ENCODE results near the gene TGM3. TPM values are rescaled to one million over a fixed set of nuclear protein-coding genes. Genes with fewer than 3 reads are reported as not detected.

The TGM3 gene
- total RNA-seq, 1 experiment from 2014 or later = not detected

GRCh38 chr20:2379511-2380229, 83.9 kb downstream of the TGM3 start (continued):
- no peak for TF ChIP-seq EZH2 (IDR thresholded peaks at IDR 0.05)

- intact Hi-C loops (cut with micrococcal nuclease) = no loop called here
- Histone ChIP-seq H3K79me2 (ENCODE audit: insufficient read depth, low read length) (no peaks in the 10 kb centered on the region), H3K36me3 (ENCODE audit: control insufficient read depth in 1 of 2, insufficient read depth in 2 of 2, low read length in 2 of 2) (no peaks in the 10 kb centered on the region), H2AFZ (ENCODE audit: low read depth, low read length, poor library complexity, severe bottlenecking) (no peak within 1 kb of the TSS), H3K27me3 (ENCODE audit: insufficient read depth, low read length) (no peaks in the 10 kb centered on the region), H3K9ac (ENCODE audit: low read length) (no peak within 1 kb of the TSS), H3K4me1 (ENCODE audit: control insufficient read depth in 1 of 2, insufficient read depth in 2 of 2, low read length in 2 of 2) (no peaks in the 10 kb centered on the region), H3K4me3 (replicated peaks in 1 of 2; ENCODE audit: low read depth in 1 of 2, low read length in 2 of 2) (no peak within 1 kb of the TSS), H3K9me3 (ENCODE audit: control insufficient read depth in 1 of 2, insufficient read depth in 1 of 2, low read depth in 1 of 2, low read length in 2 of 2) (no peaks in the 10 kb centered on the region), H3K9me2 (ENCODE audit: insufficient read depth) (no peaks in the 10 kb centered on the region), H3K4me2 (ENCODE audit: low read length) (no peak within 1 kb of the TSS), H4K20me1 (ENCODE audit: insufficient read depth) (no peaks in the 10 kb centered on the region; the same call in 1 of the 2 replicates), H3K27ac (ENCODE audit: low read depth, low read length) (no peak within 1 kb of the TSS)
- ChIA-PET RAD21 (ENCODE audit: low non-redundant PET in 1 of 2, low total read pairs in 2 of 2, uncharacterized antibody in 2 of 2, unreplicated experiment in 2 of 2) (no interaction called here), CTCF (no interaction called here), POLR2A (no interaction called here)
- no peak for ATAC-seq
- no peak for DNase-seq (ENCODE audit: low read depth, low spot score)
- no TSS peak for BruUV-seq (replicated peaks)
- TF ChIP-seq ELF1 (IDR thresholded peaks at IDR 0.05; ENCODE audit: borderline replicate concordance, low read depth) (no peak), ZBTB33 (IDR thresholded peaks at IDR 0.05; ENCODE audit: extremely low read depth, insufficient replicate concordance, low read length) (no peak), EZH2phosphoT487 (IDR thresholded peaks at IDR 0.05; ENCODE audit: borderline replicate concordance) (no peak)
These were observed 84.8 kb downstream of the TGM3 start, which contains the start of gene TGM6 for GRCh38 chr20:2380601-2381000. Gene TGM6, plus strand, starts transcription at chr20:2380901. Its CDS starts 68 bp downstream, at chr20:2380969.

Data from HCT116 (cell line).